ENCODE results near the gene IGFL1.
"Not testable (repeated sequence)": the region's sequence is repeated elsewhere in the genome, so short reads cannot be mapped to it uniquely, and the experiment has no call there.

IGFL1 gene

DNA sequence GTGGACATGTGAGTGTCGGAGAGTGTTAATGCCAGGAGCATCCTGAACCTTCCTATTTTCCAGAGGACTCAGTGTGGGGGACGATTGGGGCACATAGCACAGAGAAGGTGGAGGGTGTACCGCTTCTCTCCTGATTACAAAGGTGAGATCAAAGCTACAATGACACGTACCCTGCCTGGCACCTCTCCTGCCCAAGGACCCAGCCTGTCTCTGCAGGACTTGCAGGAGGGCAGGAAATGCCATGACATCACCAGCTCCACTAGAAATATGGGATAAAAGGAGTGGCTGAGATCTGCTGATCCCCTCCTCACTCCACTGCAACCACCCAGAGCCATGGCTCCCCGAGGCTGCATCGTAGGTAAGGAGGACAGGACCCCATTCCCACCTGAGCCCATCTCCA is at the start of gene IGFL1:
Gene IGFL1 (plus strand): TSS at position 301 of the 400 bp plus-strand sequence. CDS start 33 bp downstream, at position 334.
- TF ChIP-seq, protein P1, sequence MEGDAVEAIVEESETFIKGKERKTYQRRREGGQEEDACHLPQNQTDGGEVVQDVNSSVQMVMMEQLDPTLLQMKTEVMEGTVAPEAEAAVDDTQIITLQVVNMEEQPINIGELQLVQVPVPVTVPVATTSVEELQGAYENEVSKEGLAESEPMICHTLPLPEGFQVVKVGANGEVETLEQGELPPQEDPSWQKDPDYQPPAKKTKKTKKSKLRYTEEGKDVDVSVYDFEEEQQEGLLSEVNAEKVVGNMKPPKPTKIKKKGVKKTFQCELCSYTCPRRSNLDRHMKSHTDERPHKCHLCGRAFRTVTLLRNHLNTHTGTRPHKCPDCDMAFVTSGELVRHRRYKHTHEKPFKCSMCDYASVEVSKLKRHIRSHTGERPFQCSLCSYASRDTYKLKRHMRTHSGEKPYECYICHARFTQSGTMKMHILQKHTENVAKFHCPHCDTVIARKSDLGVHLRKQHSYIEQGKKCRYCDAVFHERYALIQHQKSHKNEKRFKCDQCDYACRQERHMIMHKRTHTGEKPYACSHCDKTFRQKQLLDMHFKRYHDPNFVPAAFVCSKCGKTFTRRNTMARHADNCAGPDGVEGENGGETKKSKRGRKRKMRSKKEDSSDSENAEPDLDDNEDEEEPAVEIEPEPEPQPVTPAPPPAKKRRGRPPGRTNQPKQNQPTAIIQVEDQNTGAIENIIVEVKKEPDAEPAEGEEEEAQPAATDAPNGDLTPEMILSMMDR (IDR thresholded peaks at IDR 0.05; ENCODE audit: control extremely low read depth, extremely low read depth, low read depth, missing control alignments), result no peak
- ChIA-PET CTCF (no interaction called here), POLR2A (no interaction called here)
- no peak for DNase-seq (ENCODE audit: extremely low spot score)

DNA sequence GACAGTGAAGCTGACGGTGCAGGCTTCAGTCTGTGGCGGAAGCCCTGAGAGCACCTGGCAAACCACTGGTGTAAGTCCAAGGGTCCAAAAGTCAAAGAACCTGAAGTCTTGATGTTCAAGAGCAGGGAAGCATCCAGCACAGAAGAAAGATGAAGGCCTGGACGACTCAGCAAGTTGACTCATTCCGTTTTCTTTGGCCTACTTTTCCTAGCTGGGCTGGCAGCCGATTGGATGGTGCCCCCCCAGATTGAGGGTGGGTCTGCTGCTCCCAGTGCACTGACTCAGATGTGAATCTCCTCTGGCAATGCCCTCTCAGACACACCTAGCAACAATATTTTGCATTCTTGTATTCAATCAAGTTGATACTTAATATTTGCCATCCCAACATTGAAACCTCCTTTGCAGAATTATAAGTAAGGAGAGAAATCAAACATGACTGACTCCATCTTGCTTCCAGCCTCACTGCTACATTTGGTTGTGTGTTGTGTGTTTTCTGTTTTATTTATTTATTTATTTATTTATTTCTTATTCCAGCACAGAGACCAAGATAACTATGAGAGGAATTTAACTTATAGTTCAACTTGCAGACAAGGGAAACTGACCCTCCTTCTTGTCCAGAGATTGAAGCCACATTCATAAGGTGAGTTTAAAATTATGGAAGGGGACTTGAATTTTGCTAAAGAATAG is 48.7 kb upstream of the IGFL1 start:
- no peak for DNase-seq (ENCODE audit: extremely low spot score)
- ChIA-PET POLR2A (no interaction called here), CTCF (interaction anchor here (1.0 kb wide), 1 partner anchor 84 kb away, joined by 3 read pairs; no protein-coding TSS in a partner anchor)

DNA sequence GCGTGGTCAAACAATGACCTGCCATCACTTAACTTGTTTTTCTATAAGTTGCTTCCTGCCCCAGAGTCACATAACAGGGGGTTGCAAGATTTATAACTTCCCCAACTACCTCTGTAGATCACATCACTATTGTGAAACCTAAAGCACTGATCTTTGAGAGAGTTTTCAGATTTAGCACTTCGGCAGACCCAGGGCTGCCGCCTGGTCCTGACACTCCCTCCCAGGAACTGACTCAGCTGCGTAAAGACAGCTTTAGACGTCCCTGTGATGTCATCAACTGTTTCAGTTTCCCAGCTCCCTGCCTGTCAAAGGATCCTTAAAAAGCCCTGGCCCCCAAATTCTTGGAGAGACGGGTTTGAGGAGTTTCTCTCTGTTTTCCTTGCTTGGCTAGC is 48.2 kb upstream of the IGFL1 start:
- TF ChIP-seq, protein P1 (IDR thresholded peaks at IDR 0.05; ENCODE audit: control extremely low read depth, extremely low read depth, low read depth, missing control alignments), result no peak

More for the DNA sequence above, 48.7 kb upstream of the IGFL1 start:
- TF ChIP-seq, protein P1 (IDR thresholded peaks at IDR 0.05; ENCODE audit: control extremely low read depth, extremely low read depth, low read depth, missing control alignments), result no peak

DNA sequence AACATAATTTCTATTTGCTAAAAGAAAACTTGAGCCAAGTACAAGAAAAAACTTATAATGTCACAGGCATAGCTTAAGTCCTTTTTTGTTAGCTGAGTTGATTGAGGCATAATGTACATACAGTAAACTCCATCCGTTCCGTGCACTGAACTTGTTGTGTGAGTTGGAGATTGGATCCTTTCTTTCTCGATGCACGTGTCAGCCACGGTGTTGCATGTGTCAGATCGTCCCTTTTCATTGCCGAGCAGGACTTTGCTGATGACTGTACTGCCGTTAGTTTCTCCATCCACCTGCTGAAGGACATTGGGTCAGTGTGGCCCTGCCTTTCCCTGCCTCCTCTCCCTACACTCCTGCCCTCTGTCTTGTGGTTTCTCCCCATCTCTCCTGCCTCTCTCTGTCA is 47.1 kb upstream of the IGFL1 start:
- no peak for DNase-seq (ENCODE audit: extremely low spot score)
- TF ChIP-seq, protein P1 (IDR thresholded peaks at IDR 0.05; ENCODE audit: control extremely low read depth, extremely low read depth, low read depth, missing control alignments), result no peak
- CTCF ChIA-PET, result no interaction called here
- POLR2A ChIA-PET, result no interaction called here

More for the DNA sequence above, 48.2 kb upstream of the IGFL1 start:
- ChIA-PET CTCF (no interaction called here), POLR2A (no interaction called here)
- DNase-seq (ENCODE audit: extremely low spot score), result no peak

DNA sequence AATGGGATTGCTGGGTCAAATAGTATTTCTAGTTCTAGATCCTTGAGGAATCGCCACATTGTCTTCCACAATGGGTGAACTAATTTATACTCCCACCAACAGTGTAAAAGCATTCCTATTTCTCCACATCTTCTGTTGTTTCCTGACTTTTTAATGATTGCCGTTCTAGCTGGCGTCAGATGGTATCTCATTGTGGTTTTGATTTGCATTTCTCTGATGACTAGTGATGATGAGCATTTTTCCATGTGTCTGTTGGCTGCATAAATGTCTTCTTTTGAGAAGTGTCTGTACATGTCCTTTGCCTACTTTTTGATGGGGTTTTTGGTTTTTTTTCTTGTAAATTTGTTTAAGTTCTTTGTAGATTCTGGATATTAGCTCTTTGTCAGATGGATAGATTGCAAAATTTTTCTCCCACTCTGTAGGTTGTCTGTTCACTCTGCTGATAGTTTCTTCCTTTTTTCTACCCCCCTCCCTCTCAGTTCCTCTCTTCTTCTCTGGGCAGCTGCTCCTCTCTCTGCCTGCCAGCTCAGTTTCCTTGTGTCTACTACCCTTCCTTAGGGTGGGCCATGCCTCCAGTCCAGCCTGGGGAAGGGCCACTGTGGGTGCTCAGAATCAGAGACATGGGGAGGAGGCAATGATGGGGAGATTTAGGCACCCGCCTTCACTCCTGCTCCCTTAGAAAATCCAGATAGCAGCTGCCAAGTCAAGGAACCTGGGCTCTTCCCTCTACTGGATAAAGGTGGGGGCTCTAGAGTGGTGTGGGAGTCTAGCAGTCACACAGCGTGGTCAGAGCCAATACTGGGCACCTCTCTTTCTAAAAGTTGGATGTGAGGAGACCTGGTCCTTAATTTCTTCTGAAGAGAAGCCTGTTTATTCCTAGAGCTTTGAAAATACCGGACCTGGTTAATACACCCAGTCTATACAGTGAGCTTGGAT is 44.5 kb upstream of the IGFL1 start:
- DNase-seq (ENCODE audit: extremely low spot score); POLR2A ChIA-PET: not testable (repeated sequence)
- CTCF ChIA-PET, result interaction anchor here (0.7 to 1.2 kb wide), 5 partner anchors 92 to 211 kb away, joined by 3 to 5 read pairs (median 3); no protein-coding TSS in a partner anchor

DNA sequence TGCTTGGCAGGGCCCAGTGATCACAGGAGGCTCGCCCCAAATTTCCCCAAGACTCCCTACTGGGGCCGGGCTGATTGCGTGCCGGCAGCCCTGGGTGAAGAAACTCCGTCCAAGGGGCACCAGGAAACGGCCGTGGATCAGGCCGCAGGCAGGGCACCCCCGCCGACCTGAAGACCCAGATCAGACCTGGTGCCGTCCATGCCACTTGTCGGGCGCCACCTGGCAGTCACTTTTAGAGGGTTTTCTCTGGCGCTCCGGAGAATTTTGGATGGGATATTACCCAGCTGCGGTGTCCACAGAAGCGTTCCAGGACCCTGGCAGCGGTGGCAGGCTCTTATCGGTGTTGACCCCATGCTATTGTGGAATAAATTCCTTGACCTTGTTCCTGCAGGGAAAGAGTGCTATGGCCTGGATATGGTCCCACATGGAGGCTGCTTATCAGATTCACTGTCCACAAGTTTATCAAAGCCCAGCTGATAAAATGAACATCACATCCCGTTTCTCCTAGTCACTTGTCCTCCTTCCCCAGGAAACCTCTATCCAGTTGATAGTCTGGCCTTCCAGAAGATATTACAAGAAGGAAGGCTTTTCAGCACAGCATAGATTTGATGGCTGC is 43.3 kb upstream of the IGFL1 start:
- TF ChIP-seq, protein P1 (IDR thresholded peaks at IDR 0.05; ENCODE audit: control extremely low read depth, extremely low read depth, low read depth, missing control alignments), result no peak
- no peak for DNase-seq (ENCODE audit: extremely low spot score)
- ChIA-PET POLR2A (no interaction called here), CTCF (interaction anchor here (0.8 to 1.1 kb wide), 3 partner anchors 11 to 210 kb away, joined by 3 read pairs; no protein-coding TSS in a partner anchor)

Measured in GM10248 (cell line).